HEK293 (cell line): Measurements from ENCODE around the gene ACP1.

Source experiments
- CTCF ChIA-PET: fragments of 350-600 bp; formaldehyde crosslinking; extraction: SDS; loops from one replicate; lab custom pipeline; 2021; ENCODE audit warnings: antibody characterized with exemption; lab: Yijun Ruan, JAX
- POLR2A ChIA-PET: fragments of 300-600 bp; formaldehyde crosslinking; extraction: SDS; loops from one replicate; lab custom pipeline; 2020; ENCODE audit warnings: antibody characterized with exemption, inconsistent platforms; lab: Yijun Ruan, JAX
- H3K27ac ChIP-seq: fragments of 200-500 bp; sonication (Bioruptor generic); 2 replicates; pipeline ENCODE4 v1.5.1; 2014; ENCODE audit warnings: low read depth, low read length, control low read depth, inconsistent platforms; ENCODE audit errors: extremely low read depth
- H3K36me3 ChIP-seq, 2 experiments: fragments of 200-500 bp in 1 of 2; sonication (Bioruptor generic) in 1 of 2; 1 replicate in 1 of 2; 2 replicates in 1 of 2; pipeline ENCODE4 v1.5.1; 2014 to 2017; ENCODE audit warnings: inconsistent platforms in 2 of 2, low read length in 2 of 2; ENCODE audit not compliant: control insufficient read depth in 2 of 2, insufficient read depth in 1 of 2
- H3K4me1 ChIP-seq: fragments of 200-500 bp; sonication (Bioruptor generic); 2 replicates; pipeline ENCODE4 v1.5.1; 2014; ENCODE audit warnings: mild to moderate bottlenecking, low read length, inconsistent platforms; ENCODE audit not compliant: control insufficient read depth, insufficient read depth
- H3K4me3 ChIP-seq: 2 replicates; pipeline ENCODE4 v1.5.1; 2011; ENCODE audit warnings: low read depth, mild to moderate bottlenecking, control low read depth, low read length, moderate library complexity
- H3K9me3 ChIP-seq: fragments of 200-500 bp; sonication (Bioruptor generic); 2 replicates; pipeline ENCODE4 v1.5.1; 2014; ENCODE audit warnings: low read depth, low read length, inconsistent platforms; ENCODE audit not compliant: control insufficient read depth, insufficient read depth
- HOXA7 ChIP-seq: sonication (generic); formaldehyde crosslinking; IDR thresholded peaks from 2 replicates; pipeline ENCODE4 v1.8.1; 2022; ENCODE audit warnings: missing genetic modification reagents, borderline replicate concordance
- IKZF3 ChIP-seq: fragments of 450-650 bp; IDR thresholded peaks from 2 replicates; pipeline ENCODE4 v1.5.0; 2018; ENCODE audit warnings: missing biosample characterization, mild to moderate bottlenecking, missing genetic modification characterization, moderate library complexity
- KLF1 ChIP-seq: fragments of 450-650 bp; formaldehyde crosslinking; IDR thresholded peaks from 2 replicates; pipeline ENCODE4 v1.5.1; 2016; ENCODE audit warnings: missing biosample characterization, missing genetic modification characterization
- REST ChIP-seq: fragments of 450-650 bp; formaldehyde crosslinking; IDR thresholded peaks from 2 replicates; pipeline ENCODE4 v1.5.1; 2016; ENCODE audit warnings: missing biosample characterization, missing genetic modification characterization
- ZBTB17 ChIP-seq: fragments of 450-650 bp; formaldehyde crosslinking; IDR thresholded peaks from 2 replicates; pipeline ENCODE4 v1.5.1; 2016; ENCODE audit warnings: missing biosample characterization, missing genetic modification characterization
- ZBTB20 ChIP-seq: fragments of 450-650 bp; formaldehyde crosslinking; IDR thresholded peaks from 2 replicates; pipeline ENCODE4 v1.5.1; 2016; ENCODE audit warnings: missing biosample characterization, missing genetic modification characterization
- ZNF114 ChIP-seq: fragments of 450-650 bp; formaldehyde crosslinking; IDR thresholded peaks from 2 replicates; pipeline ENCODE4 v1.5.0; 2017; ENCODE audit warnings: missing biosample characterization, missing genetic modification characterization
- ZNF157 ChIP-seq: fragments of 450-650 bp; formaldehyde crosslinking; IDR thresholded peaks from 2 replicates; pipeline ENCODE4 v1.5.1; 2016; ENCODE audit warnings: missing biosample characterization, missing genetic modification characterization
- ZNF221 ChIP-seq: fragments of 450-650 bp; formaldehyde crosslinking; IDR thresholded peaks from 2 replicates; pipeline ENCODE4 v1.5.1; 2017; ENCODE audit warnings: missing biosample characterization, missing genetic modification characterization, borderline replicate concordance
- ZNF324 ChIP-seq: fragments of 450-650 bp; formaldehyde crosslinking; IDR thresholded peaks from 2 replicates; pipeline ENCODE4 v1.5.1; 2016; ENCODE audit warnings: missing biosample characterization, missing genetic modification characterization
- ZNF366 ChIP-seq: fragments of 450-650 bp; formaldehyde crosslinking; conservative IDR thresholded peaks from 2 replicates; pipeline ENCODE4 v1.5.1; 2016; ENCODE audit warnings: missing biosample characterization, missing genetic modification characterization
- ZNF391 ChIP-seq: fragments of 450-650 bp; formaldehyde crosslinking; IDR thresholded peaks from 2 replicates; pipeline ENCODE4 v1.5.1; 2016; ENCODE audit warnings: low read depth, missing biosample characterization, missing genetic modification characterization, borderline replicate concordance
- ZNF426 ChIP-seq: fragments of 450-650 bp; formaldehyde crosslinking; IDR thresholded peaks from 2 replicates; pipeline ENCODE4 v1.5.1; 2017; ENCODE audit warnings: missing biosample characterization, missing genetic modification characterization, mild to moderate bottlenecking, inconsistent platforms, moderate library complexity
- ZNF501 ChIP-seq: fragments of 450-650 bp; formaldehyde crosslinking; IDR thresholded peaks from 2 replicates; pipeline ENCODE4 v1.5.1; 2016; ENCODE audit warnings: missing biosample characterization, missing genetic modification characterization
- ZNF558 ChIP-seq: fragments of 450-650 bp; formaldehyde crosslinking; IDR thresholded peaks from 2 replicates; pipeline ENCODE4 v1.5.1; 2016; ENCODE audit warnings: missing biosample characterization, missing genetic modification characterization
- ZNF560 ChIP-seq: fragments of 450-650 bp; formaldehyde crosslinking; IDR thresholded peaks from 2 replicates; pipeline ENCODE4 v1.5.1; 2017; ENCODE audit warnings: missing biosample characterization, missing genetic modification characterization, borderline replicate concordance
- ZNF610 ChIP-seq: fragments of 450-650 bp; formaldehyde crosslinking; IDR thresholded peaks from 2 replicates; pipeline ENCODE4 v1.5.1; 2016; ENCODE audit warnings: missing biosample characterization, missing genetic modification characterization, borderline replicate concordance
- ZNF707 ChIP-seq: fragments of 450-650 bp; formaldehyde crosslinking; IDR thresholded peaks from 2 replicates; pipeline ENCODE4 v1.5.1; 2016; ENCODE audit warnings: missing biosample characterization, missing genetic modification characterization
- ZNF747 ChIP-seq: fragments of 450-650 bp; formaldehyde crosslinking; IDR thresholded peaks from 2 replicates; pipeline ENCODE4 v1.5.1; 2016; ENCODE audit warnings: missing biosample characterization, missing genetic modification characterization
- TF ChIP-seq, protein P1 (sequence below): fragments of 450-650 bp; formaldehyde crosslinking; IDR thresholded peaks from 2 replicates; pipeline ENCODE4 v1.5.1; 2017; ENCODE audit warnings: missing biosample characterization, missing genetic modification characterization

The ACP1 gene

GRCh38 chr2:228518-229278 is 36.0 kb upstream of the ACP1 start:
- H3K27ac ChIP-seq: no peak overlapping the region
- POLR2A ChIA-PET: no interaction called here
- H3K4me1 ChIP-seq: no peaks in the 10 kb centered on the region
- CTCF ChIA-PET: no interaction called here
- no peak overlapping the region for H3K4me3 ChIP-seq
- no peak for TF ChIP-seq ZNF426 (tag by site-specific recombination)
- TF ChIP-seq ZNF747 (tag by site-specific recombination): no peak
- TF ChIP-seq ZNF391 (tag by site-specific recombination): no peak
- no peak for TF ChIP-seq ZNF707 (tag by site-specific recombination)
- no peak for TF ChIP-seq ZNF114
- TF ChIP-seq, protein P1, sequence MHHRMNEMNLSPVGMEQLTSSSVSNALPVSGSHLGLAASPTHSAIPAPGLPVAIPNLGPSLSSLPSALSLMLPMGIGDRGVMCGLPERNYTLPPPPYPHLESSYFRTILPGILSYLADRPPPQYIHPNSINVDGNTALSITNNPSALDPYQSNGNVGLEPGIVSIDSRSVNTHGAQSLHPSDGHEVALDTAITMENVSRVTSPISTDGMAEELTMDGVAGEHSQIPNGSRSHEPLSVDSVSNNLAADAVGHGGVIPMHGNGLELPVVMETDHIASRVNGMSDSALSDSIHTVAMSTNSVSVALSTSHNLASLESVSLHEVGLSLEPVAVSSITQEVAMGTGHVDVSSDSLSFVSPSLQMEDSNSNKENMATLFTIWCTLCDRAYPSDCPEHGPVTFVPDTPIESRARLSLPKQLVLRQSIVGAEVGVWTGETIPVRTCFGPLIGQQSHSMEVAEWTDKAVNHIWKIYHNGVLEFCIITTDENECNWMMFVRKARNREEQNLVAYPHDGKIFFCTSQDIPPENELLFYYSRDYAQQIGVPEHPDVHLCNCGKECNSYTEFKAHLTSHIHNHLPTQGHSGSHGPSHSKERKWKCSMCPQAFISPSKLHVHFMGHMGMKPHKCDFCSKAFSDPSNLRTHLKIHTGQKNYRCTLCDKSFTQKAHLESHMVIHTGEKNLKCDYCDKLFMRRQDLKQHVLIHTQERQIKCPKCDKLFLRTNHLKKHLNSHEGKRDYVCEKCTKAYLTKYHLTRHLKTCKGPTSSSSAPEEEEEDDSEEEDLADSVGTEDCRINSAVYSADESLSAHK (tag by site-specific recombination): no peak
- no peak for TF ChIP-seq ZBTB20 (tag by site-specific recombination)
- TF ChIP-seq ZNF324: no peak
- no peak for TF ChIP-seq KLF1 (tag by site-specific recombination)
- TF ChIP-seq ZNF157 (tag by site-specific recombination): no peak
- no peak for TF ChIP-seq ZNF501
- TF ChIP-seq IKZF3 (tag by site-specific recombination): no peak
- TF ChIP-seq REST (tag by site-specific recombination): no peak
- no peak for TF ChIP-seq ZNF610 (tag by site-specific recombination)
- no peak for TF ChIP-seq ZBTB17 (tag by site-specific recombination)
- no peak for TF ChIP-seq ZNF558 (tag by site-specific recombination)
- TF ChIP-seq HOXA7 (CRISPR knock-in tag): no peak
- no peak for TF ChIP-seq ZNF366 (tag by site-specific recombination)
- TF ChIP-seq ZNF560 (tag by site-specific recombination): no peak
- TF ChIP-seq ZNF221 (tag by site-specific recombination): no peak
- peaks cover 3% of the 10 kb centered on the region in 2 experiments; a peak in 2 of 3 replicates for H3K36me3 ChIP-seq
- no peaks in the 10 kb centered on the region for H3K9me3 ChIP-seq
